Activated B cell treated with CpG ODN at 0.5 μM for 24 hours (primary cell): ENCODE results near the gene STK24. TPM values are rescaled to one million over a fixed set of nuclear protein-coding genes. Genes with fewer than 3 reads are reported as not detected.

ENCODE experiments used
- ATAC-seq: fragments of 200-7000 bp; cut with Tn5 transposase; one replicate; pipeline ENCODE4 v1.10.0; 2021; ENCODE audit warnings: low read depth, mild to moderate bottlenecking, moderate library complexity
- CTCF ChIA-PET: fragments of 350-600 bp; sonication (Branson Sonifier 250); formaldehyde crosslinking; loops from one replicate; lab custom pipeline; 2021; ENCODE audit warnings: antibody characterized with exemption; lab: Charles Lee
- POLR2A ChIA-PET: fragments of 350-600 bp; sonication (Branson Sonifier 250); formaldehyde crosslinking; loops from one replicate; lab custom pipeline; 2021; ENCODE audit warnings: antibody characterized with exemption; lab: Charles Lee
- DNase-seq: peaks from one replicate; pipeline ENCODE4 v3.0.0; 2022
- H3K27ac Mint-ChIP-seq: one replicate; pipeline ENCODE4 v1.8.0; 2020; ENCODE audit warnings: mixed read lengths
- H3K27me3 Mint-ChIP-seq: one replicate; pipeline ENCODE4 v1.8.0; 2021; ENCODE audit warnings: mixed read lengths
- H3K36me3 Mint-ChIP-seq: one replicate; pipeline ENCODE4 v1.8.0; 2021; ENCODE audit warnings: low read depth, mixed read lengths
- H3K4me1 Mint-ChIP-seq: one replicate; pipeline ENCODE4 v1.8.0; 2021; ENCODE audit warnings: mixed read lengths
- H3K4me3 Mint-ChIP-seq: one replicate; pipeline ENCODE4 v1.8.0; 2020; ENCODE audit warnings: mild to moderate bottlenecking, mixed read lengths
- H3K9me3 Mint-ChIP-seq: one replicate; pipeline ENCODE4 v1.8.0; 2020; ENCODE audit warnings: mixed read lengths
- CTCF ChIP-seq: fragments of 200-600 bp; IDR thresholded peaks from one replicate; pipeline ENCODE4 v1.8.0; 2022; ENCODE audit warnings: antibody characterized with exemption, mild to moderate bottlenecking
- intact Hi-C: fragments of 100-400 bp; cut with micrococcal nuclease; formaldehyde crosslinking; loops from one replicate; pipeline ENCODE4 v1.15.1; 2024
- total RNA-seq: library from RNA; stranded (reverse); gene quantifications from 2 replicates; pipeline ENCODE4 v1.2.3, GENCODE V29; 2022

STK24 gene
- total RNA-seq, 1 donor from 2014 or later: 84.8 TPM

GRCh38 chr13:98473135-98473787, 103.6 kb downstream of the STK24 start:
- ATAC-seq: no peak

GRCh38 chr13:98471934-98472333, 105.0 kb downstream of the STK24 start:
- no peak for DNase-seq
- peaks cover 70% of the 10 kb centered on the region for H3K36me3 Mint-ChIP-seq
- no peak for ATAC-seq
- no peak overlapping the region for H3K27ac Mint-ChIP-seq
- peaks cover 10% of the 10 kb centered on the region for H3K4me1 Mint-ChIP-seq
- H3K27me3 Mint-ChIP-seq: no peaks in the 10 kb centered on the region
- intact Hi-C loops: no loop called here
- no peak overlapping the region for H3K4me3 Mint-ChIP-seq
- no peaks in the 10 kb centered on the region for H3K9me3 Mint-ChIP-seq
- ChIA-PET POLR2A (no interaction called here), CTCF (interaction anchor here (1.0 to 1.8 kb wide), 2 partner anchors 181 to 368 kb away, joined by 3 to 6 read pairs; no protein-coding TSS in a partner anchor)
- TF ChIP-seq CTCF: no peak

More at GRCh38 chr13:98473135-98473787, 103.6 kb downstream of the STK24 start:
- H3K36me3 Mint-ChIP-seq: peaks cover 63% of the 10 kb centered on the region
- H3K9me3 Mint-ChIP-seq: no peaks in the 10 kb centered on the region
- no peak overlapping the region for H3K4me3 Mint-ChIP-seq
- POLR2A ChIA-PET: no interaction called here
- CTCF ChIA-PET: interaction anchor here (1.2 kb wide), 1 partner anchor 28 kb away, joined by 3 read pairs; no protein-coding TSS in a partner anchor
- intact Hi-C loops: no loop called here
- DNase-seq: no peak
- no peak overlapping the region for H3K27ac Mint-ChIP-seq
- no peak for TF ChIP-seq CTCF
- peaks cover 24% of the 10 kb centered on the region for H3K4me1 Mint-ChIP-seq
- H3K27me3 Mint-ChIP-seq: no peaks in the 10 kb centered on the region

- ATAC-seq: no peak
- Mint-ChIP-seq H3K4me3 (no peak overlapping the region), H3K27me3 (no peaks in the 10 kb centered on the region), H3K36me3 (peaks cover 75% of the 10 kb centered on the region), H3K4me1 (peaks cover under 1% of the 10 kb centered on the region), H3K9me3 (no peaks in the 10 kb centered on the region), H3K27ac (no peak overlapping the region)
- ChIA-PET CTCF (interaction anchor here (0.8 to 1.8 kb wide), 2 partner anchors 102 to 182 kb away, joined by 3 to 6 read pairs; no protein-coding TSS in a partner anchor), POLR2A (no interaction called here)
- intact Hi-C loops: no loop called here
- DNase-seq: no peak
- TF ChIP-seq CTCF: no peak
These were observed 106.0 kb downstream of the STK24 start for GRCh38 chr13:98470920-98471319.

- no peaks in the 10 kb centered on the region for H3K9me3 Mint-ChIP-seq
- ChIA-PET CTCF (interaction anchor here (1.0 to 4.4 kb wide), 4 partner anchors 13 to 184 kb away, joined by 4 to 37 read pairs (median 7); partner anchors contain the start of gene STK24), POLR2A (interaction anchor here (0.6 kb wide), 1 partner anchor 85 kb away, joined by 3 read pairs; no protein-coding TSS in a partner anchor)
- intact Hi-C loops: loop anchor here (1.0 kb wide), 1 partner anchor 184 kb away; no protein-coding TSS in a partner anchor
- peaks cover 76% of the 10 kb centered on the region for H3K36me3 Mint-ChIP-seq
- H3K27me3 Mint-ChIP-seq: no peaks in the 10 kb centered on the region
- no peak overlapping the region for H3K27ac Mint-ChIP-seq
- no peak for ATAC-seq
- H3K4me1 Mint-ChIP-seq: no peaks in the 10 kb centered on the region
- no peak for TF ChIP-seq CTCF
- H3K4me3 Mint-ChIP-seq: no peak overlapping the region
- no peak for DNase-seq
These were observed 108.0 kb downstream of the STK24 start for GRCh38 chr13:98468929-98469328.

GRCh38 chr13:98468361-98468760, 108.5 kb downstream of the STK24 start:
- Mint-ChIP-seq H3K4me3 (no peak overlapping the region), H3K4me1 (no peaks in the 10 kb centered on the region), H3K27me3 (no peaks in the 10 kb centered on the region), H3K27ac (peak overlapping the region; percentile 47), H3K9me3 (no peaks in the 10 kb centered on the region), H3K36me3 (peaks cover 76% of the 10 kb centered on the region)
- DNase-seq: no peak
- intact Hi-C loops: loop anchor here (1.0 kb wide), 1 partner anchor 185 kb away; no protein-coding TSS in a partner anchor
- ChIA-PET CTCF (interaction anchor here (1.0 to 4.4 kb wide), 4 partner anchors 13 to 185 kb away, joined by 4 to 37 read pairs (median 7); partner anchors contain the start of gene STK24), POLR2A (interaction anchor here (0.6 kb wide), 1 partner anchor 86 kb away, joined by 3 read pairs; no protein-coding TSS in a partner anchor)
- TF ChIP-seq CTCF: no peak
- ATAC-seq: no peak
